ENCODE data around the gene SPATS2.

- TF ChIP-seq CTCF (IDR thresholded peaks at IDR 0.05) (no peak), TAF1 (IDR thresholded peaks at IDR 0.05; ENCODE audit: borderline replicate concordance, low read depth, low read length) (no peak), TCF12 (IDR thresholded peaks at IDR 0.05) (no peak), RAD21 (IDR thresholded peaks at IDR 0.05; ENCODE audit: low read length) (no peak), YY1 (IDR thresholded peaks at IDR 0.05; ENCODE audit: low read depth) (no peak), NRF1 (IDR thresholded peaks at IDR 0.05; ENCODE audit: low read depth, low read length) (no peak), CHD2 (IDR thresholded peaks at IDR 0.05; ENCODE audit: low read length, partially characterized antibody) (no peak), GABPA (IDR thresholded peaks at IDR 0.05; ENCODE audit: low read depth) (no peak), MEF2A (IDR thresholded peaks at IDR 0.05; ENCODE audit: borderline replicate concordance, low read depth) (no peak), REST (IDR thresholded peaks at IDR 0.05; ENCODE audit: low read depth, low read length) (no peak), MAX (IDR thresholded peaks at IDR 0.05; ENCODE audit: low read depth) (no peak)
Observed at GRCh38 chr12:49558526-49558925, 191.3 kb downstream of the SPATS2 start.
